HG03460 (cell line): Measurements from ENCODE around the gene DIPK1C.

Experiments used
- ATAC-seq: cut with Tn5 transposase; IDR thresholded peaks from one replicate; pipeline ENCODE4 v1.9.1; 2021; ENCODE audit not compliant: unreplicated experiment

The DIPK1C gene

DNA sequence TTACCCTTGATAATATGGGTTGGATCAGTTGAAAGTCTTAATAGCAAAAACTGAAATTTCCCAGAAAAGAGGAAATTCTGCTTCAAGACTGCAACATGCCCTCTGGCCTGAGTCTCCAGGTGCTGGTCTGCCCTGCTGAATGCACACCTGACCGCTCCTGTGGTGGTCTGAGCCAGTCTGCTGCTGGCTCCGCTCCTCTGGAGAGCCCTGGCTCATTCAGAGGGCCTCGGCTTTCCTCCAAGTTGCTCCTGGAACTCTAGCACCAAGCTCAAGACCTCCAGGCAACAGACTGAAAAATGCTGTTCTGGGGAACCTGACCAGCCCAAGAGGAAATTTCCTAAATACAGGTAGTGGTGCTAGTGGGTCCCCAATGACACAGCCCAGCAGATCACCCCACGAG, 64.8 kb downstream of the DIPK1C start:
- no peak for ATAC-seq

DNA sequence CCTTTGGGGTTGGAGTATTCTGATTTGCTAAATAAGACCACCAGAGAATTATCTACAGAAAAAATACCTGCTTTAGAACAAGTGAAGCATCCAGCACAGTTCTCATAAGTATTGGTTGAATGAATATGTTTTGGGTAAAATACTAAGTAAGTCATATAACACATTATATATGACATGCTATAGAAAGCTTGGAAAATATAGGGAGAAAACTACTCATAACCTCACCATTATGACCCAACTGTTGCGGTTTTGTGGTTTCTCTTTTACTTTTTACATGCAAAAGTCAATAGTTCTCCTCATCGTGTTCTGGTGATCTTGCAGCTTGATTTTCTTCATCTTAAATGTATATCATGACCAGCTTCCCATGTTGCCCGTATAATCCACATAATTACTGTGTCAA, 66.2 kb downstream of the DIPK1C start:
- no peak for ATAC-seq

DNA sequence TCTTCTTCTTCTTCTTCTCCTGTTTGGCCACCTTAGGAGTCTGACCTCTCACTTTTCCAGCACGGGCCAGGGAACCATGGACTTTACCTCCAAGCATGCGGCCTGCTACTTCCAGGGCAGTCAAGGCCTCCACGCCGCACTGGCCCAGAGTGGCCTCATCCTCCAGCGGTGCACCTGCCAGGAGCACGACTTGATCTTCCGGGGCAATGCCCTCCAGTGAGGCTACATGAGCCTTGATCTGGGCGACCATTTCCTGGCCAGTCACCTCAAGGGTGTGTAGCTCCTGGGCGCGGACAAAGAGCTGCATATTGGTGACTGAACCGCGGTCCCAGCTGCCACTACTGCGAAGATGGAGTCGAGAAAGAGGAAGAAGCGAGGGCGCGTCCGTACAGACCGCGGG, 67.1 kb downstream of the DIPK1C start:
- no peak for ATAC-seq

DNA sequence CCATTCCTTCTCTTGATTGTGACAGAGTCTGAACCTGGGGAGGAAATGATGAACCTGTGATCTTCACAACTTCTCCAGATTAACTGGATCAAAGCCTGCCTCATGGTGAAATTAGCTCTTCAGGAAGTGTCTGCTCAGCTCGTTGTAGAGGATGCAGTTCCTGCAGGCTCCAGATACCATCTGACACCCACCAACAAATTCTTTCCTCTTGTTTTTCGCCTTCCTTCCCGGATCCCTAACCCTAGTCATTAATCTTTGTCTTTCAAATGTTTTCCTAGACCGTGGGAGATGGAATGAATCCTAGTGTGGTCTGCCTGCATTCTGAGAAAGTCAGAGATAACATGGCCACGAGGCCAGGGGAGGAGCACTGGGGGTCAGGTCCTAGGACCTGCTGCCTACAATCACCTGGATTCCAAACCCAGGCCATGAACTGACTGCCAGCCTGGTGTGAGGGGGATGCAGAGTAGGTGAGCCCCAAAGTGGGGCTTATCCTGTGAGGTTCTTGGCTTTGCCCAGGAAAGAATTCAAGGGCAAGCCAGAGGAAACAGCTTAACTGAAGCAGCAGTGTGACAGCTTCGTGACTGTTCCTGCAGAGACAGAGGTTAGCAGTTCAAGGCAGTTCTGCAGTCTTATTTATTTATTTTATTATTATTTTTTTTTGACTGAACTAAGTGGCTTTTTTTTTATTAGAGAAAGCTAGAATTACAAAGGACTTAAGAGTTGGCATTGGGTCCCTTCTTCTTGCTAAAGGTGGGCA, 67.8 kb downstream of the DIPK1C start:
- no peak for ATAC-seq

DNA sequence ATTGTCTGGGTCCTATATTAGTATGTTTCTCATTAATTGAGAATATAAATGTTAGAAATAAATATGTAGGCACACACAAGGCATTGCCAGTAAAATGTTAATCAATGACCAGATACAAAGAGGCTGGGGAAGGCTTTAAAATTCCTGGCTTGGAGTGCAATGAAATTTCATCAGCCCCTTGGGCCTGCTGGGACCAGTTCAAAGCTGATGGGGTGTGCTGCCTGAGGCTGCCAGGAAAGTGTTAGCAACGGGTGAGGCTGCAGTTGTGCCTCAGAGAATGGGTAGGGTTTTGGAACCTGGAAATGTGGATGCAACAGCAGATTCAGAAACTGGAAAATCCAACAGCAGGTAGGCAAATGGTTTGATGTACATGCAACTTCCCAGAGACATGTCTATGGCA, 68.9 kb downstream of the DIPK1C start:
- no peak for ATAC-seq

DNA sequence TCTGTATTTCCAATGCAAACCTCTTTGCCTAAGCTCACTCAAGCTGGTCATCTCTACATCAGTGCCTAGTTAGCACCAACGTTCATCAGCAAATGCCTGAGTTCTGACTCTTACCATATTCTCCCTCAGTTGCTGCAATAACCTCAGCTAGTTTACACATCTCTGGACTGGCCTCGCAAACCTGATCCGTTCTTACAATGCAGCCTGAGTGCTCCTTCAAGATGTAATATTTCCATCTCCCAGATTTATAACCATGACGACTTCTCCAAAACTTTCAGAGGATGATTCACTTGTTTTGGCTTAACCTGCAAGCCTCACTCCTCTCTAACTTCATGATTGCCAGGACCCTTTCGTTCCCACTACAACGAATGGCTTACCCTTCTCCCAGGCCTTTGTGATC, 69.7 kb downstream of the DIPK1C start:
- ATAC-seq, result no peak
